Right lung (tissue), 5 donors: ENCODE data around the gene LSAMP. TPM values are rescaled to one million over a fixed set of nuclear protein-coding genes. Genes with fewer than 3 reads are reported as not detected.

Source experiments
- DNase-seq, 2 donors: peaks; one replicate each; pipeline ENCODE4 v3.0.0-alpha.2; 2013
- polyA plus RNA-seq, 5 donors: library from polyadenylated mRNA; unstranded; fragments of 120-200 nt; gene quantifications; one replicate each; pipeline versions ENCODE4 v1.2.1 to v1.2.3, GENCODE V29; 2013; ENCODE audit warnings: inconsistent platforms in 1 of 5, low replicate concordance in 1 of 5; ENCODE audit not compliant: insufficient read length in 5 of 5, insufficient read depth in 1 of 5

Gene LSAMP
- polyA plus RNA-seq, 5 donors, result 10.8 to 30.4 (median 28.0) TPM

DNA sequence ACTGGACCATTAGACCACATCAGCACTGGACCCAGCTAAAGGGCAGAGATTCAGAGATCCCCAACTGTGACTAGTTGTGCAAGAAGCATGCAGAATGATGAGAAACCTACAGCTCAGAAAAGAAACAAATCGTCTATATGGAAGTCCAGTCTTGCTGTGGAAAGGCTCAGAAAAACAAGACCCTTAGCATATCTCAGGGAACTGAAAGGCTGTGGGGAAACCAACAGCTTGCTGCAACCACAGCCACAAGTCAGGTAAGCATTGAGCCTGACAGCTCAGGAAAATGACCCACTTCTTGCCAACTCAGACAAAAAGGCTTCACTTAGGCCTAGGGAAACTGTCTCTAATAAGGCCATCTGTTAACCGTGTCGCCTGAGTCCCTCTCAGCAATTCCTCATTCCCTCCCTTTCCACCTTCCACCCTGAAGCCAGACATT is 145.6 kb downstream of the LSAMP start:
- DNase-seq, result no peak

DNA sequence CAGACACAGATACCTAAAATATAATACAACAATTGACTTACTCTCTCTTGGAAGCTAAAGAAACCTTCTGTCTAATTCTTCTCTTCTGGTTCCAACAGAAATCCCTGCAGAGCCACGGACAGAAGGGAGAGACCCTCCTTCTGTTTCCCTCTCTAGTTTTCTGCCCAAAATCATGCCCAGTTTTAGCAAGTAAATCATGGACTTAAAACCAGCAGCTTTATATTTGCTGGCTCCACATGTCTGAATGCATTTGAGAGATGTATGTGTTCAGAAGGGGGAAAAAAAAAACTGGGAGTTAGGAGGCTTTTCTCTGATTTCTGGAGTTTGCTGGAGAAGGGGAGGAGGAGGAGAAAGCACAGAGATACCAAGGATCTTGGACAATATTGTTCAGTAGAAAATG is 147.1 kb downstream of the LSAMP start:
- DNase-seq, result no peak

DNA sequence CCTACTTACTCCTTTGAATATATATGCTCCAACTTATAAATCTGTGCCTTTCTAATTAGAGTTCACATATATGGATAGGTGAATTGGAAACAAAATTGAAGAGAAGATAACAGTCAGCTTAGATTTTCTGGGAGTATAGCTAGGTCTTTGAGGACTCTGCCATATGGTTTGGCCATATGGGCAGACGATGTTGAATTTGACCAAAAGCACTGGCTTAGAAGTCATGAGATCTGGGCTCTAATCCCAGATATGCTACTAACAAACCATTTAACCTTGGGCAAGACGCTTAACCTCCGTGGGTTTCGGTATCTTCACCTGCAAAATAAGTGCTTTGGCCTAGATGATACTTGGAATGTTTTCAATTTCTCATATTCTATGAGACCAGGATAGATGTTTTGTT is 154.1 kb downstream of the LSAMP start:
- DNase-seq, result no peak

DNA sequence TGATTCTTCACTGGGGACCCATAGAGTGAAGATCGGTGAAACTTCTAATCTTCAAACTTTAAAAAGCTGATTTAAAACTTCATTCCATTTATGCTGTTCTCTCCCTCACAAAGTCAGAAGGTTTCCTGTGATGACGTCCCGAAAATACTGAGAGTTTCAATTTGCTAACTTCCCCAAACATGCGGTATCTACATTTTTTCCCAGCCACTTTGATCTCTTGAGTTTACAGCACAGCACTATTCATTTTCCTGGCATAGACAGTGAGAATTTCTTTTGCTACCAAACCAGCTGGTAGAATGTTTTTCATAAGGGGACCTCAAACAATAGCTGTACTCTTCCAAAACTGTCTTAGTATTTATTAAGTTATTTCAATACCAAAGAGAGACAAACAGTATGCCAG is 156.8 kb downstream of the LSAMP start:
- DNase-seq, result peak in 1 of 2 donors; percentile 25

DNA sequence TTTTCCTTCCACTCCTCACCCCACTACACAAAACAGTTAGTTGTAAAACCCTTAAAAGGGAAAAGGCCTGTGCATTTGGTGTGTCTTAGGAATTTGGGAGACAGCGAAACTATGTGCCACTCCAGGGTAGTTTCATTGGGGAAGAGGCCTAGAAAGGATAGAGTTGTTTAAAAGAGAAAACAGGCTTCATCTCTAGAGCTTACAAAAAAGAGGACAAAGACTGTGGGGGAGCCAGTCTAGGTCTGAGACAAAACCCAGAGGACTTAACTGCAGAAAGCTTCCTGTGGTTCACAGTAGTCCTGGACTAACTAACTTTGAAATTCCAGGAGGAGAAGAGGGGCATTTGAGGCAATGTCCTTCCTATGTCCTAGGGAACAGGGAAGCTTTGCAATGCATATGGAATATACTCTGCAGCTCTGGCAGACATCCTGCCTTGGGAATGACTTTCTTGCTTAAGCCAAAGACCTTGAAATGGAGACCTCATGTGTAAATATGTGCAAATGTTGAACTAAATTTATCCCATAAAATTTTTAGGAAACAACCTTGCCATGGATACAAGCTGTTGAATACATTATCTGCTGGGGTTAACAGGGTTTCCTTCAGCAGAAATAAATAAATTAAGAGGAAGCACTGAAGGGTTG is 159.4 kb downstream of the LSAMP start:
- no peak for DNase-seq

DNA sequence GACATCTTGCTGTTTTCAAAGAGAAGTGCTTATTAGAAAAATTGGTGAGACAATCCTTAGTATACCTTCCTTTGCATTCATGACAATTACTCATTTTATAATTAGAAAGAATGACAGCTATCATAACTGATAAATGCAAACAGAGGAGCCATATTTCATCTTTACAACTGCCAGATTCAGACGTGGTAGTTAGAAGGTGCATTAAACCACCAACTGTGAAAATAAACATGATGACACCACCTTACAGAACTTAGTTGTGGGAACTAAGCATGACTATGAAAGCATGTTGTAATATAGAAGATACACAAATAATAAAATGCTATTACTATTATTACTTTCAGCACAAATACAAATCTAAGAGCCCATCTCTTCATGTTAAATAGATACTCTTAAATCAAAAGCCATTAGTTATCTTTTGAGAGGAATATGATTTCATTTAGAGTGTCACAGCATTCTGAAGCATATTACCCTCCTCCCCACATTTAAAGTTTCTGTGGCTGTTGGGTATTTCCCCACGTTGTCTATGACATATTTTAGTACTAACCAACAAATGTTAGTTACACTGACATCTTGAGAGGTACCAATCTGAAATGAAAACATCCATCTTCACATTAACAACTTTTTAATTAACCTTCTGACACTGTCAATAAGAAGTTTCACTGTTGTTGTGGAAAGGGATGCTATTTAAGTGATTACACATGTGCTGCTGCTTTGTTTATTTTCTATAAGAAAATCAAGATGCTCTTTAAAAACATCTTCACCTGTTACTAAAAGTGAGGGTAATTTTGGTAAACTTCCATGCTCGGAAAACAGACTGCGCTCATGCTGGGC is 163.8 kb downstream of the LSAMP start:
- DNase-seq, result no peak

DNA sequence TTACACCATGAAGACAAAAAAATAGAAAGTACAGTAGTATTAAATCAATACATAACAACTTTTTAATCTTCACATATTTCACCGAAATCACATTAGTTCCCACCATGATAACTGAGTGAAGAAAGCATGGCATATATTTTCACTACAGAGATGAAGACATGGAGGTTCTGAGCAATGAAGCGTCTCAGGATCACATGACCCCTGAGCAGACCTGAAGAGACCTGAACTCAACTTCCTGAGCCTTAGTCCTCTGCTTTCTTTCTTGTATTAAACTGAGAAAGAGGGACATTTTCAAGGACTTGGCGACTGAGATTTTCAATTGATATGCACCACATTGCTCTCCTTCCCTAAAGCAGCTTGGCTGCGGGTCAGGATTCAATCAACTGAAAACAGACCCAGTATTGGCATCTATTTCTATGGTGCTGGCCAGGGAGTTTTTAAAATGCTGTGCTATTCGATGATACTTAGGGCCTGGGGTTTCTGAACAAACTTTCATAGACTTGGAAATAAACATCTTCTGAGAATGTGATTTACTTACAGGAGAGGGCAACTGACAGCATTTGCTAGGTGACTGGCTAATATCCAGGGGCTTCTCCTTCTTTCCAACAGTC is 165.1 kb downstream of the LSAMP start:
- no peak for DNase-seq

DNA sequence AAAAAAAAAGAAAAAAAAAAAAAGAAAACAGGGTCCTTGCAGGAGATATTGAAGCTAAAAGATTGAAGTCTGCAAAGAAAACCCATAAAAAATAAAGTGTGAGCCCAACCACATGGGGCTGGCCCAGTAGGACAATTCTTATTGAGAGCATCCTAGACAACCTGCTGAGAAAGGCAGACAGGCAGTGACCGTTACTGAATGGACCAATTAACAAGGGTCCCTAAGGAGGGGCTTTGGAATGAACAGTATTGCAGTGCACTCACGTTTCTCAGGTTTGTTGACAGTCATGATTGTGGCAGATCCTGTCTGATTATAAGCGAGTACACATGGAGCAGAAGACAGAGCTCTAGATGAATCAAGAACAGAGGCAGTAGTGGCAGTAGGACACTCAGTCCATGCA is 168.6 kb downstream of the LSAMP start:
- no peak for DNase-seq

DNA sequence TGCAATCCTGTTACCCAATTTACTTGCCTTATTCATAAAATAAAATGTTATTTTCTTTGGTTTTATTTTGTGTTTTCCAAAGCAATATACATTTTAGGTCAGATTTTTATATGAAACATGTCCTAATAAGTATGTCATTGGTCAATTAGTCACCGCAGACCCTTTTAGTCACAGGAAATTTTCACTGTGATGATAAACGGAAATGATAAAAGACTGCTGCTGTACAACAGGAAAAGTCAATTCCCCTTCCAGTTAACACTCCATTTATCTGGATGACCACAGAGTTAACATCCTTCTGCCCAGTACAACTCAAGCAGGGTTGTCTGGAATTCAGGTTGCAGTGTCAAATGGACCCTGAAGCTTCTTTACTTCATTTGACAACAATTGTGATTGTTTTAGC is 175.2 kb downstream of the LSAMP start:
- DNase-seq, result no peak

DNA sequence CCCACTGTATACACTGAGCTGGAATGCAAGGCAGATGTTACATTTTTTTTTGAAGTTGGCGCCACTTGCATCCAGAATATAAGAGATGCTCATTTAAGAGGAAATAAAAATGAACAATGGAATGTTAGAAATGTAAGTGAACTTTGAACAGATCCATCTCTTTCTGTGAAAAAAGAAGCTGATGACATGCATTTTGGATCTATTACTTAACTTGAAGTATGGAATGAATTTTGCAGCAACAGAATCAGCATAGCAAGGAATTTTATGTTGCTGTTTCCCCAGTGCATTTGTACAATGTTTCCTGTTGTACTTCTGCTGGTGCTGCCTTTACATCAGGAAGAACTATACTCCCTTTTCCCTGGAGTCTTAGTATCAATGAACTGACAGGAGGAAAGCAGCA is 178.2 kb downstream of the LSAMP start:
- DNase-seq, result no peak

DNA sequence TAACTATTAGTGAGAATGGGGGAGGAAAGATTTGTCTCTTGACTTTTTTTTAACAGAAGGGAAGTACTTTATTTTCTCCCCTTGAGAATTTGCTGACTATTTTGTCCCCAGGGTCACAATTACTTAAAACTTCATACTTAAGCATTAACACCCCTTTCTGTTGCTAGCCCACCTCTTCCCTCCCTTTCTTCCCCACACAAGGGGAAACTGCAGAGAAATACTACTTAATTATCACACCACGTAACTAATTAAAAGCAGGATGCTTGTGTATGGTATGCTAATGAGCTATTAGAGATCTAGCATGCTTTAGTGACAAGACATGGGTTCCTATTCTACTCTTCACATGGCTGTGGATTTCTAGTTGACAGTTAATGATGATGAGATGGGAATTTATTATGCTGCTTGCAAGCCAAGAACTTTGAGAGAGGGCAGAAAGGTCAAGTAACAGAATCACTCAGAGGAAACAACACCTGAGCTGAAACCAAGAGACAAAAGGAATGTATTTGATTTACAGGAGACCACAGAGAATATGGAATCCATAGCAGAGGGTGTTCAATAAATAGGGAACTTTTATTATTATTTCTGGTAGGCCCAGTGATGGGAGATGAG is 179.2 kb downstream of the LSAMP start:
- no peak for DNase-seq

DNA sequence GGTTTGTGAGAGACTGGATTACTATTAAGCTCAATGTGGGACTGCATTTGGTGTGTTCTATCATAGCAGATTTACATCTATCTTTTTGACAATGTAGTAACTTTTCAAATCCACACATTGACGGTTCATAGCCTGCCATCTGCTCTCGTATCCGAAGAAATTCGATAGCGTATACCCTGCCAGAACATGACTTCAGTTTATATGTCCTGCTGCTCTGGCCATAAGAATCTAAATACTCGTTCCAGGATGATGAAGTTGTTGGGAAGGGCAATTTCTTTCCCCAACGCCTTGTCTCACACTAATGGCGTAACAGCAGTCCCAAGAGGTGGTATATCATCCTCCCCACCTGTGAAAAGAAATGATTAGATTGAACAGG is 180.0 kb downstream of the LSAMP start:
- no peak for DNase-seq

DNA sequence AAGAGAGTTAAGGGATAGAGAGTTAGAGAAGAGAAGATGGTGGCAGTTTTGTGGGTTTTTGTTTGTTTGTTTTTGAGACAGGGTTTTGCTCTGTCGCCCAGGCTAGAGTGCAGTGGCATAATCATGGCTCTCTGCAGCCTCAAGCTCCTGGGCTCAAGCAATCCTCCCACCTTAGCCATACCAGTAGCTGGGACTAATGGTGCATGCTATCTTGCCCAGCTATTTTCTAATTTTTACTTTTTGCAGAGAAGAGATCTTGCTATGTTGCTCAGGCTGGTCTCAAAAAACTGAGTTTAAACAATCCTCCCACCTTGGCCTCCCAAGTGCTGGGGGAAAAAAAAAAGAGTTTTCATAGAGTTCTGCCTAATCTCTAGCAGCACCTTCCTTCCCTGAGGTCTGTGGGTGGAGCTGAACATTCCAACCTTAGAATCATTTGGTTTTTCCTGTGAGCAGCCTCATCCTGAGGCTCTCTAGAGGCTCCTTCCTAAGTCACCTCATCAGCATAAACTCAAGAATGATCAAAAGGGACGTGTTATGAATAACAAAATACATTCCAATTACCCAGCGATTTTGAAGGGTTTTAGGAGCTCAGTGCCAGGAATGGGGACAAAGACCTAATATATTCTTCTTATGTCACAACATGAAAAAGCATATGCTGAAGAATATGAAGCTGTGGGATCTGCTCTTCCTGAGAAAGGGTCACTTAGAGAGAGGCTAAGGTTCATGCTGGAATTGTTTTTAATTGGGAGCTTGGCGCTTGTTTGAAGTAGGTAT is 180.6 kb downstream of the LSAMP start:
- DNase-seq, result no peak

DNA sequence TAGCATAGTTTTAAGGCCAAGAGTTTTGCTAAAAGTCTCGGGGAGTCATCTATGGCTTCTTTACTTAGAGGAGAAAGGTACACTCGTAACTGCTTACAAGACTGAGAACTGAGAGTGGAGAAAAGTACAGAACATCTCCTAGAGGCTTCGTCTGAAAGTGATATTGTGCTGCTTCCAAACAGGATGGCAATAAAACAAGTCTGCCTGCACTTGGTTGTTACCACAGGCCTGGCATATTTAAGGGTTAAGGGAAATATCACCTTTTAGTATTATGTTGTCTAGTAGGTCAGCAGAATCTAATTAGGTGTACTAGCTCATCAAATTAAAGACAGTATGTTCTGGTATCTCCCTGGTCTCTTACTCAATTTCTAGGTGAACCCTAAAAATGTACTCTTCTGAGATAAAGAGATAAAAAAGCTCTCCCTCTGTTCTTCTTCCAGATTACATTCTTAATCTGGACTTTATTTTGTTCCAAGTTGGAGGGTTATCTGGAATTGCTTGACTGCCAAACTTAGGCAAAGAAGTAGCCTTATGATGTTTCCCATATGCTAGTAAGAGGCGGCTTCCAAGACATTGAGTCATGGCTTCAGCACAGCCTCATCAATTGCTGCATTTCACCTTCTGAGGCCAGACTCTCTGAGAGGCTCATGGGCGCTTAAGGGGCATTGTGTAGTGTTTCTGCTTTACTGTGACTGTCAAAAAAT is 181.3 kb downstream of the LSAMP start:
- DNase-seq, result peak in 1 of 2 donors; percentile 57

DNA sequence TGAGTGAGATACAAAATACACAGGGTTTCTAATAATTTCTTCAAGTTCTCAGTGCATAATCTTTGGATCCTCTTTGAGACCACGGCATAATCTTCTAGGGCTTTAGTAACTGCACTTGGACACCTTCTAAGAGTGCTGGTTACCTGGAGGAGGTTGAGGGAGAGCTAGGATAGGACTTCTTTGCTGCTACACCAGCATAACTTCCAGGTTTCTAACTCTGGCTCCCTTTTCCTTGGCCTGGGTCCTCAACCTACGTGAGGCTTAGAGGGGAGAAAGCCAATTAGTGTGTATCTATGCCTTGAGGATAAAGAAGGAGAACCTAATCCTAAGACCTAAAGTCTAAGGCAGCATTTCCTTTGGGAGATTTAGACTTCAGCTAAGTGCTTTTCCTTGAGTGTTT is 184.8 kb downstream of the LSAMP start:
- no peak for DNase-seq

DNA sequence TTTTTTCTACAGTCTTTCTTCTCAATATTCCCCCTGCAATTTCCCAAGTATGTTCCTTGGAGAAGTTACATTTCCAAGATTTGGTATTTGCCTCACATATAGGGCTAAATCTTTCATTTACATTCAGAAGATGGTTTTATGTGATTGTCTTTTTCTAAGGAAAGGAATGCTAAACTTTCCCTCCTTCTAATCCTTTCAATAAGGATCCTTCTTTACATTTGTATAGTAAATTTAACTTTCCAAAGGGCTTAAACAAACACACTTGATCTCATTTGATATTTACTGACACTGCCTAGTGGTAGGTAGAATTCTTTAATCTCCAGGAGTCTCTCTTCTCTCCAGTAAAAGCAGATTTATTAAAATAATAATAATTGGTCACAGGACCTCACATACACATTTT is 185.3 kb downstream of the LSAMP start:
- DNase-seq, result no peak

DNA sequence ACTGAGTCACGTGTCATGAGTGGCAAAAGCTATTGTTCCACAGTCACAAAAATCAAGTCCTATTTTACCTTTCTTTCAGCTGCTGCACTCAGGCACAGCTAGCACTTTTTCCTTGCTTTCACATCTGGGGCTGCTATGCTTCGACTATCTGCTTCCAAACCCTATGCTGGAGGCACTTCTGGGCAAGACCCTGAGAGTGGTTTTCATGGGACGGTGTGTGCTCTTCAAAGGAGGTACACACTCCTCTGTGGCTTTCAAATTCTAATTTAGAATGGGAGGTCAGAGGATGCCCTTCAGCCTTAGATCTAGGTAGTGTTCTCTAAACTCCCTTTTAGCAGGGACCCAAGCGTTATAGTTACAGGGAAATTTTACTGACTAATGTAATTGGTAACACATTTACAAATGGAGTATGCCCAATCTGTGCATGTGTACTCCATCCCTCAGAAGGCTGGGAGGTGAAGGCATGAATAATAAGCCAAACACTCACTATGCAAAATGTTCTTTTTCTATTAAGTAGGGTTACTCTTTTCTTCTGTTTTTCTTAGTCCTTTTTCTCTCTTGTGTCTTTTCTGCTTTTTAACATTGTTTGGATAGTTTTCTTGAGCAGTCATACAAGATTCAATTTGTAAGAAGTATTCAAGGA is 188.3 kb downstream of the LSAMP start:
- DNase-seq, result no peak

DNA sequence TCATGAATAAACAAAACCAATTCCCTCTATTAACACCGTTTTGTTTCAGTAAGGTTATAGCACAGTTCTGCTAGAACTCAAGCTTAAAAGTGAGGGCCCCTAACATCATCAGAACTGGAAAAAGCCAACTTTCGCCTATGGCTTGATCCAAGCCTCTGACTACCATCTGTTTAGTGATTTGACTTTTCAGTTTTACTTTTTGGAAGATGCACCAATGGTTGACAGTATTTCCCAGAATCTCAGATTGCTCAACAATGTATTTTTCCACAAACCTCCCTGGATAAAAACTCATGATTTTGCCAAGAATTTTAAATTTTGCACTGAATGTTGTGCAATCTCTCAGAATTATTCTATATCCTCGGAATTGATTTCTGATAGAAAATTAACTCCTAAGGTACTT is 190.7 kb downstream of the LSAMP start:
- DNase-seq, result peak; percentile 67 to 73

DNA sequence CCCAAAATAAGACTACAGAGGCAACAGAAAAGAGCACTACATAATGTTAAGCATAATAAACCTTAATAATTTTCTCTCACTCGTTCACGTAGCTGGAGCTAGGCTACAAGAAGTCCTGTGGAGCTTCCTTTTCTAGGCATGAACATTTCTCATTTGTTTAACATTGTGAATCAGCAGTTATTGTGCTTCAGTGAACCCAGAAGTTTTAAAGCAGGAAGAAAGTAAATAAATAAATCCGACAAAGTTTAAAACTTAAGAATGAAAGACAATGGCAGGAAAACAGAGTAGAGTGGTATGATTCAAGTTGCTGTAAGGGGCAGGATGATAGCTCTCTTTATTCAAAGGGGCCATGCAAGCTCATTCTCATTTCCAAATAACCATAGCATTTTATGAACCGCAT is 191.8 kb downstream of the LSAMP start:
- DNase-seq, result no peak

DNA sequence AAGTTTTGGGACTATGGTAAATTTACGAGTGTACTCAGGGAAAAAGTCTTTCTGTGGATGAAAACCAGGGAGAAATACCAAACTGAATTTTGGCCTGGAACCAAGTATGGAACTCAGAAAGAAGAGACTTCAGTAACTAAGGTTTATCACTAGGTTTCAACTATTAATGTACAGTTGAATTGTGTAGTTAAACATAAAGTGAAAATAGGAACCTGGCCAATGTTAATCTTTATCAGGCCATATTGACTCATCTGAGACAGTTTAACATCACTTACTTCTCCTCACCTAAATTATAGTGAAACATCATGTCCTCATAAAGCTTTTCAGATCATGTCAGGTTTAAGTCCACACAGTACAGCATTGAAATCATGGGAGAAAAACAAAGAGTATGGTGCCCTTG is 197.7 kb downstream of the LSAMP start:
- DNase-seq, result no peak
